Uterus (tissue), 4 donors: ENCODE data around the gene ZNF747. TPM values are rescaled to one million over a fixed set of nuclear protein-coding genes. Genes with fewer than 3 reads are reported as not detected.

Experiments used
- DNase-seq, 2 donors: peaks; one replicate each; pipeline ENCODE4 v3.0.0-alpha.2; 2019 to 2020
- H3K27ac ChIP-seq, 2 donors: fragments of 200-600 bp; sonication (generic); 1 replicate in 1 of 2; 2 replicates in 1 of 2; pipeline ENCODE4 v1.5.1; 2016 to 2018
- H3K27me3 ChIP-seq, 2 donors: fragments of 200-600 bp; sonication (generic); one replicate each; pipeline ENCODE4 v1.5.1; 2018 to 2019; ENCODE audit warnings: control low read depth in 1 of 2
- H3K36me3 ChIP-seq, 2 donors: fragments of 200-600 bp; sonication (generic); one replicate each; pipeline ENCODE4 v1.5.1; 2019; ENCODE audit warnings: control low read depth in 1 of 2
- H3K4me1 ChIP-seq, 2 donors: fragments of 200-600 bp; sonication (generic); one replicate each; pipeline ENCODE4 v1.5.1; 2018 to 2019; ENCODE audit warnings: control low read depth in 1 of 2
- H3K4me3 ChIP-seq, 2 donors: fragments of 200-600 bp; sonication (generic); 1 replicate in 1 of 2; 2 replicates in 1 of 2; pipeline ENCODE4 v1.5.1; 2018 to 2019; ENCODE audit warnings: mild to moderate bottlenecking in 1 of 2
- H3K9me3 ChIP-seq, 2 donors: fragments of 200-600 bp; sonication (generic); one replicate each; pipeline ENCODE4 v1.5.1; 2019; ENCODE audit warnings: control low read depth in 1 of 2
- POLR2A ChIP-seq, 2 donors: fragments of 450-650 bp; IDR thresholded peaks; one replicate each; pipeline ENCODE4 v1.6.1; 2016; ENCODE audit warnings: antibody characterized with exemption in 2 of 2, mild to moderate bottlenecking in 1 of 2, moderate library complexity in 1 of 2
- intact Hi-C: fragments of 100-400 bp; cut with DNase I; formaldehyde crosslinking; loops from one replicate; pipeline ENCODE4 v1.15.1; 2023; ENCODE audit warnings: low total_unique reads
- total RNA-seq, 4 donors: library from RNA; depleted of rRNA in 3 of 4; stranded (reverse); fragments of >200 nt in 3 of 4; gene quantifications; one replicate each; pipeline versions ENCODE4 v1.1.0 to v1.2.4, GENCODE V29; 2014 to 2023
- TF ChIP-seq, protein P1 (sequence below), 4 experiments: fragments of 200-600 bp in 2 of 4; fragments of 450-650 bp in 2 of 4; sonication (generic) in 2 of 4; IDR thresholded peaks; one replicate each; pipeline ENCODE4 v1.5.1; 2016 to 2019; ENCODE audit warnings: antibody characterized with exemption in 4 of 4, mild to moderate bottlenecking in 2 of 4, moderate library complexity in 1 of 4
- donor health status: DM: yes; HTN: yes; CAD: no.

The ZNF747 gene
- total RNA-seq, 4 donors from 2014 or later, result 3.8 to 16.1 (median 10.2) TPM

- Histone ChIP-seq H3K27ac (no peak overlapping the region), H3K4me3 (no peak overlapping the region), H3K36me3 (no peaks in the 10 kb centered on the region), H3K9me3 (no peaks in the 10 kb centered on the region), H3K27me3 (no peaks in the 10 kb centered on the region), H3K4me1 (peaks cover 0 to 6% of the 10 kb centered on the region in 2 donors)
- no peak for DNase-seq
- TF ChIP-seq, protein P1, sequence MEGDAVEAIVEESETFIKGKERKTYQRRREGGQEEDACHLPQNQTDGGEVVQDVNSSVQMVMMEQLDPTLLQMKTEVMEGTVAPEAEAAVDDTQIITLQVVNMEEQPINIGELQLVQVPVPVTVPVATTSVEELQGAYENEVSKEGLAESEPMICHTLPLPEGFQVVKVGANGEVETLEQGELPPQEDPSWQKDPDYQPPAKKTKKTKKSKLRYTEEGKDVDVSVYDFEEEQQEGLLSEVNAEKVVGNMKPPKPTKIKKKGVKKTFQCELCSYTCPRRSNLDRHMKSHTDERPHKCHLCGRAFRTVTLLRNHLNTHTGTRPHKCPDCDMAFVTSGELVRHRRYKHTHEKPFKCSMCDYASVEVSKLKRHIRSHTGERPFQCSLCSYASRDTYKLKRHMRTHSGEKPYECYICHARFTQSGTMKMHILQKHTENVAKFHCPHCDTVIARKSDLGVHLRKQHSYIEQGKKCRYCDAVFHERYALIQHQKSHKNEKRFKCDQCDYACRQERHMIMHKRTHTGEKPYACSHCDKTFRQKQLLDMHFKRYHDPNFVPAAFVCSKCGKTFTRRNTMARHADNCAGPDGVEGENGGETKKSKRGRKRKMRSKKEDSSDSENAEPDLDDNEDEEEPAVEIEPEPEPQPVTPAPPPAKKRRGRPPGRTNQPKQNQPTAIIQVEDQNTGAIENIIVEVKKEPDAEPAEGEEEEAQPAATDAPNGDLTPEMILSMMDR (IDR thresholded peaks at IDR 0.05), result no peak
- TF ChIP-seq POLR2A (IDR thresholded peaks at IDR 0.05), result no peak
- intact Hi-C loops, result no loop called here
Observed at GRCh38 chr16:30554557-30555314, 20.1 kb upstream of the ZNF747 start.

DNA sequence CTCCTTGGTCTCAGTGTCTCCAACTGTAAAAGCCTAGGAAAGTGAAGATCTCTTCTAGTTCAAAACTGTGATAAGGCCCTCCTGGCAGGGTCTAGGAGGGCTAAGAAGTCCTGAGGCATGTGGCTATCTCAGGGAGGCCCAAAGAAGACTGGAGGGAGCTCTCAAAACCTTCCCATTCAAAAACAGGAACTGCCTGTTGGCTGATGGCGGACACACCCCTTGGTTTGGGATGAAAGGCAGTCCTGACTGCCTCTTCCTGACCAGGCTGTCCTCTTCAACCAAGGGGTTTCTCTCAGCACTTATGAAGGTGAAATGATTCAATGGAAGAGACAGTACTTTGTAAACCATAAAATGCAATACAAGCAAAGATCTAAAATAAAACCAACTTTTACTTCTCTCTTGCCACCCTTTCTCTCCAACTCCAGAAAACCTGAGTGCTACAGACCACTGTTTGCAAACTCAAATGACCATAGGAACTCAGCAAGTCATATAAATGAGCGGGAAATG is 18.8 kb upstream of the ZNF747 start:
- intact Hi-C loops, result no loop called here
- Histone ChIP-seq H3K4me3 (no peak overlapping the region), H3K9me3 (no peaks in the 10 kb centered on the region), H3K4me1 (peaks cover 0 to 6% of the 10 kb centered on the region in 2 donors), H3K27me3 (no peaks in the 10 kb centered on the region), H3K36me3 (no peaks in the 10 kb centered on the region), H3K27ac (no peak overlapping the region)
- no peak for DNase-seq
- TF ChIP-seq, protein P1 (IDR thresholded peaks at IDR 0.05), result no peak
- no peak for TF ChIP-seq POLR2A (IDR thresholded peaks at IDR 0.05)

DNA sequence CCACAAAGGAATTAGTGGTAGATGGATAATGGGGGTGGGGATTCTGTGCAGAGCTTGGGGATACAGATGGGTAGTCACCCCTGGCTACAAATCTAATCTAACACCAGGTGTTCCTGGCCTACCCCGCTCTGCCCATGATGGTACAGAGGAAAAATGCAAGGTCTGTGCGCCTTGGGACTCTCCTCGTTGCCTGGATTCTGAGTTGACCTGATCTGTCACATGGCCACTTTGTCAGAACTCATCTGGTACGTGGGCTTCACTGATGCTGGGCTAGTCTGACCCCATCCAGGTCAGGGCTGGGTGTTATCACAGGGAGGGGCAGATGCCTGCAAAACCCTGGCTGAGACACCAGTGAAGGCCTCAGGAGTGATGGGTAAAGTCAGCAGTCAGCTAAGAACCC is 18.3 kb upstream of the ZNF747 start:
- TF ChIP-seq, protein P1 (IDR thresholded peaks at IDR 0.05), result no peak
- TF ChIP-seq POLR2A (IDR thresholded peaks at IDR 0.05), result no peak
- Histone ChIP-seq H3K27ac (no peak overlapping the region), H3K27me3 (no peaks in the 10 kb centered on the region), H3K4me1 (peaks cover 0 to 6% of the 10 kb centered on the region in 2 donors), H3K36me3 (no peaks in the 10 kb centered on the region), H3K9me3 (no peaks in the 10 kb centered on the region), H3K4me3 (no peak overlapping the region)
- intact Hi-C loops, result no loop called here
- DNase-seq, result no peak

DNA sequence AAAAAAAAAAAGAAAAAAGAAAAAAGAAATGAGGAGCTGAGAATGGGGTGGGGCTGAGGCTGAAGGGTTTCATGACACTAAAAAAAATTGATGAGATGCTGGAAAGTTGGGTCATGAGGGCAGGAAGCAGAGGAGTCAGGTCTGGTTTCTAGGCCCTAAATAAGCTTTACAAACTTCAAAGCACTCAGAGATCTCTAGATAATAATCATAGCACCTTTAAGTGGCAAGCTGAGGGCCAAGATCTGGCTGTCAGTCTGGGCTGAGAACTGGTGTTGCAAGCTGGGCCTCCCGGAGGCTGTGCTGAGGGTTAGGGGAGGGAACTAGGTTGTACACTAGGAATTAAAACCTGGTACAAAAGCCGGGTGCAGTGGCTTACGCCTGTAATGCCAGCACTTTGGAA is 17.1 kb upstream of the ZNF747 start:
- Histone ChIP-seq H3K36me3 (no peaks in the 10 kb centered on the region), H3K9me3 (no peaks in the 10 kb centered on the region), H3K4me1 (no peaks in the 10 kb centered on the region), H3K4me3 (no peak overlapping the region), H3K27me3 (no peaks in the 10 kb centered on the region), H3K27ac (no peak overlapping the region)
- intact Hi-C loops, result no loop called here
- TF ChIP-seq, protein P1 (IDR thresholded peaks at IDR 0.05), result no peak
- TF ChIP-seq POLR2A (IDR thresholded peaks at IDR 0.05), result no peak
- DNase-seq, result no peak

GRCh38 chr16:30548416-30549253 is 14.0 kb upstream of the ZNF747 start:
- Histone ChIP-seq H3K36me3 (no peaks in the 10 kb centered on the region), H3K27me3 (no peaks in the 10 kb centered on the region), H3K9me3 (no peaks in the 10 kb centered on the region), H3K4me3 (no peak overlapping the region), H3K27ac (no peak overlapping the region), H3K4me1 (no peaks in the 10 kb centered on the region)
- intact Hi-C loops, result no loop called here
- no peak for TF ChIP-seq POLR2A (IDR thresholded peaks at IDR 0.05)
- TF ChIP-seq, protein P1 (IDR thresholded peaks at IDR 0.05), result no peak
- DNase-seq, result no peak
